GM12874 (cell line): Measurements from ENCODE around the gene TRIM62.

Experiments used
- TF ChIP-seq, protein P1 (sequence below): IDR thresholded peaks from 2 replicates; pipeline ENCODE4 v1.5.1; 2011; ENCODE audit warnings: low read depth, mild to moderate bottlenecking, control low read depth, low read length, moderate library complexity; ENCODE audit not compliant: insufficient read depth

TRIM62 gene

DNA sequence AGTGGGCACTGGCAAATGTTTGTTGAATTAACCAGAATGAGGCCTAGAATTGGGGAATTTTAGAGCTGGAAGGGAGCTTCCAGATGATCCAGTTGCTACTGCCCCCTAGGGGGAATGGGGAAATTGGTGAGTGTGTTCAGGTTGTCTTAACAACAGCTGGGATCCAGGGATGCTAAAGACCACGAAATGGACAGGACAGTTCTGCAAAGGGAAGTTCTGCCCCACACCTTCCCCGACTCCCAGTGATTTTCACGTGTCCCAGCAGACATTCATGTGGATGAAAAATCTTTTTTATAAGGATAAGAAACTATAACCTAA lies 33.9 kb downstream of the TRIM62 start:
- TF ChIP-seq, protein P1, sequence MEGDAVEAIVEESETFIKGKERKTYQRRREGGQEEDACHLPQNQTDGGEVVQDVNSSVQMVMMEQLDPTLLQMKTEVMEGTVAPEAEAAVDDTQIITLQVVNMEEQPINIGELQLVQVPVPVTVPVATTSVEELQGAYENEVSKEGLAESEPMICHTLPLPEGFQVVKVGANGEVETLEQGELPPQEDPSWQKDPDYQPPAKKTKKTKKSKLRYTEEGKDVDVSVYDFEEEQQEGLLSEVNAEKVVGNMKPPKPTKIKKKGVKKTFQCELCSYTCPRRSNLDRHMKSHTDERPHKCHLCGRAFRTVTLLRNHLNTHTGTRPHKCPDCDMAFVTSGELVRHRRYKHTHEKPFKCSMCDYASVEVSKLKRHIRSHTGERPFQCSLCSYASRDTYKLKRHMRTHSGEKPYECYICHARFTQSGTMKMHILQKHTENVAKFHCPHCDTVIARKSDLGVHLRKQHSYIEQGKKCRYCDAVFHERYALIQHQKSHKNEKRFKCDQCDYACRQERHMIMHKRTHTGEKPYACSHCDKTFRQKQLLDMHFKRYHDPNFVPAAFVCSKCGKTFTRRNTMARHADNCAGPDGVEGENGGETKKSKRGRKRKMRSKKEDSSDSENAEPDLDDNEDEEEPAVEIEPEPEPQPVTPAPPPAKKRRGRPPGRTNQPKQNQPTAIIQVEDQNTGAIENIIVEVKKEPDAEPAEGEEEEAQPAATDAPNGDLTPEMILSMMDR: peak; percentile 35; the same call in 1 of the 2 replicates

DNA sequence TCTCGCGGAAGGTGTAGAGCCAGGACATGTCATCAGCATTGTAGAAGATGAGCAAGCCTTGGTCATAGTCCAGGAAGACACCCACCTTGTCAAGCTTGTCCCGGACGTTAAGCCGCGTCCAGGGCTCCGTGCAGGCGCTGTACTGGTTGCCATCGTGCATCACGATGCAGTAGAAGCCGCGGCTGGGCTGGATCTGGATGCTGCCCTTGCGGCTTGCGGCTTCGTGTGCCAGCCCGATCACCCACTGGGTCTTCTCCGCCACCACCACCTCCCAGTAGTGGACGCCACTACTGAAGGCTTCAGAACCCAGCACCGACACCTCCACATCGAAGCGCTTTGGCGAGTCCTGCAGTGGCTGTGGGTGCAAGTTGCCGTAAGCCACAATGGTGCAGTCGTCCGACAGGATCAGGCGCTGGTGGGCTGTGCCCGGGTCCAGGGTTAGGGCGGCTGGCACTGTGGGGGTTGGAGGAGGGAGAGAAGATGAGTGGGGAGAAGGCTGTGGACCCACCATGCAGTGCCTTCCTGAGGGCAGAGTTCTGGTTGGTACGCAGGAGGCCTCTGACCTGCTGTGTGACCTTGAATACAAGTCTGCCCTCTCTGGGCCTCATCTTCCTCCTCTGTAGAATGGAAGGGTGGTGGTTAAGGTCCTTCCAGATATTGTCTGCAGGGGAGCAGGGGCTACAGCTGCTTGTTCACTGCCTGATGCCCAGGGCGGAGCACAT lies 34.4 kb downstream of the TRIM62 start:
- TF ChIP-seq, protein P1: no peak

DNA sequence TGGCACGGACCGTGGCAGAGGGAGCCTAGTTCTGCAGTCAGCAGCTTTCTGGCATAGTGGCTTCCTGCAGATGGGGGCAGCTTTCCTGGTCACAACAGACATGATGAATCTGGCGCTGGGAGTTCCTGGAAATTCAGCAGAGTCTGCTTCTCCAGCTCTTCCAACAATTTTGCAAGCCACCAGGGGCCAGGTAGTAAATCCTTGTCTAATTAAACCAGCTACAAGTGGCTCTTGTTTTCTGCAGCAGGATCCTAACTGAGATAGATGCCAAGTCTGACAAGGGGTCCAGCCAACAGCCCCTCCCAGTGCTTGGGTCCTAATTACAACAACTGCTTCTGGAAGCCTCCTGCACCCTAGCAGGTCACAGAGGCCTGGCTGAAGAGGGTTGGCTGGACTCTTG lies 35.8 kb downstream of the TRIM62 start:
- TF ChIP-seq, protein P1: no peak

DNA sequence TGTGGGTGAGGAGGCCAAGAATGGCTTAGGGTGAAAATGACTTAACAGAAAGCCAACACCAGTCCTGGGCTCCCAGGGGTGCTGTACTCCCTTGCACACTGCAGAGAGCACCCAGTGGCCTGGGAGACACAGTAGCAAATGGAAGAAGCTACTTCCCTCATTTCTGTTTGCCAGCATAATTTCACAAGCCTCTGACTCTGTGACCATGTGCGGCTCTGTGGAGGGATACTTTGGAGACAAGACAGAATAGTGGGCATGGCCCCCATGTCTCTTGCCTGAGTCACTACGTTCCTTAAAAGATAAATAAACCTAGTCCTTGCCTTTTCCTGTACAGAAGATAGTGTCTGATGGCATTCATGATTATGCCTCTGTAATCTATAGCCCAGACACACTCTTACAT lies 38.1 kb downstream of the TRIM62 start:
- TF ChIP-seq, protein P1: no peak

DNA sequence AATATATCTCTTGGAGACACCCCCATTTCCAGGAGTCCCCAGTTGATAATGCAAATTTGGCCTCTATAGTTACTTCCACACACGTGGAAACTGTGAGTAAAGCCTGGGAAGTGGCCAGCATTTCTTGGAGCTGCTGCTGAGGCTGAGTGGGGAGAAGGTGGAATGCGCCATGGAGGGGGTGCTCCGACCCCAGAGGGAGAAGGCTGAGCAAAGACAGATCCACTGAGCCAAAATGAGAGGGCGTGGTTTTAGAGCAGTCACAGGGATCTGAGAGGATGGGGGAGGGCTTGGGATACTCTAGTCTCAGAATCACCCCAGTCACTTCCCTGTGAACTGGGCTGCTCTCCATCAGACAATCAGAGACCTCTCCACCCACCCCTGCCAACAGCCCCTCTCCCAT lies 38.7 kb downstream of the TRIM62 start:
- TF ChIP-seq, protein P1: no peak

DNA sequence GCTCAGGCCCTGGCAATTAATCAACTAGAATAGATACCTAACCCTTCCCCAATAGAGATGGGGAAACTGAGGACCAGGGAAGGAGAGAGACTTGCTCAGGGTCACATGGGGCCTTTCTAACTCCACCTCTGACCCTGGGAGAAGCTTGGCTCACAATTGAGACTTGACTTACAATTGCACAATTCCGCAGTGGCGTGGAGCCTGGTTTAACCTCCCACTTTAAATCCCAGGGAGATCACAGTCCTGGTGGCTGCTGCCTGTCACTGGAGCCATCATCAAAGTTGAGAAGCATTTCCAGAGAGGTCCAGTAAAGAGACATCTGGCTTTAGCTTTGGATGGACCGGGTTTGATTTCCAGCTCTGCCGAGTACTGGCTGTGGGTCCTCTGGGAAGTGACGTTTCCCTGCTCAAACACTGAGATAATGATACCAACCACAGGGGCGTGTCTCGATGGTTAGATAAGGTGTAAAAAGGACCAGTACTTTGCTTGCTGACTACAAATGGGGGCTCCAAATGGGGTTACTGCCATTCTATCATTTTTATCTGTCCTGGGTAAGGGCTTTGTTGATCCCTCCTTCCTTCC lies 39.3 kb downstream of the TRIM62 start:
- TF ChIP-seq, protein P1: no peak

DNA sequence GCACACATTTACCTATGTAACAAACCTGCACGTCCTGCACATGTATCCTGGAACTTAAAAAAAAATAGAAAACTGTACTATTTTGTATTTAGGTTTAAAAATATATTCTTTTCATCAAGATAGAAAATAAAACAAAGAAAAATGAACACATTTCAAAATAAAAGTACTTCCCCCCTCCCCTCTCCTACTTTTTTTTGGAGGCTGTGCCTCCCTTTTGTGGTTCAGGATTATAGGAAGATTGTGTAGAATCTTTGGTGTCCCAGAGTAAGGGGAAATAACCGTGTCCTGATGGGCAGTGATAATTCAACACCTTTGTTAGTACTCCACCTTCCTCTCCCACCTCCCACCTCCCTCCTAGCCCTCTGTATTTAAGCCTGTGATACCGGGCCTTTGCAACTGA lies 40.1 kb downstream of the TRIM62 start:
- TF ChIP-seq, protein P1: no peak
